ENCODE data around the gene AOPEP.

The AOPEP gene

GRCh38 chr9:95105519-95106287, 379.2 kb downstream of the AOPEP start:
- DNase-seq, result no peak

DNA sequence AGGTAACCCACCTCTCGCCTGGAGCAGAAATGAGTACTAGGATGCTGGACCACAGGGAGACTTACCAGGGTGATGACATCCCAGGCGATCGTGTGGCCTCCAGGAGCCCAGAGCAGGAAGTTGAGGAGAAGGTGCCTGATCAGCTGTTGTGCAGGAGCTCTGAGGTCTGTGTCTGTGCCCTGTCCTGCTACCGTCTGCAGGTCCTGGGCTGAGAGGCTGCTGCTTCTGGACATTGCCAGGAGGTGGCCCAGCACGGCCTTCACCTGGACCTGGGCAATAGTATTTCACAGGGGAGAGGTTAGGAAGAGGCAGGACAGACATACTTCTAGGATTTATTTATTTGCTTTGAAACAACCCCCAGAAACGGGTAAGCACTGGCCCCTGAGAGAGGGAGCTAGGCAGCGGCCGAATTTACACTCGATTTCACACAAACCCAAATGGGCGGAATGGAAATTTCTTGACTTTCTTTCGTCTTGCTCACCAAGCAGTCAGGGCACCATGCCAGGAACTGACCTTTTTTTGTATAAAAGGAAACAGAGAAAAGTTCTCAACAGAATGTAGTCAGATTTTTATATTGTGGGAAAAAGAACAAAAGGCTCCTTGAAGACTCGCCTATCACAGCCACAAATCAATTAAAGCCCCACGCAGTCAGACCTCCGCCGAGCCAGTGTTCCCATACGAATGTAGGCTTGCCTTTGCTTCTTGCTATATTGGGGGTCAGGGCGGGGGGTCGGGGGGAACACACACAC, 380.7 kb downstream of the AOPEP start:
- DNase-seq, result no peak

GRCh38 chr9:95107976-95108375, 381.5 kb downstream of the AOPEP start:
- no peak for DNase-seq

- DNase-seq, result no peak
These were observed 382.3 kb downstream of the AOPEP start for GRCh38 chr9:95108777-95109176.

- DNase-seq, result no peak
These were observed 383.0 kb downstream of the AOPEP start for GRCh38 chr9:95109456-95109855.

DNA sequence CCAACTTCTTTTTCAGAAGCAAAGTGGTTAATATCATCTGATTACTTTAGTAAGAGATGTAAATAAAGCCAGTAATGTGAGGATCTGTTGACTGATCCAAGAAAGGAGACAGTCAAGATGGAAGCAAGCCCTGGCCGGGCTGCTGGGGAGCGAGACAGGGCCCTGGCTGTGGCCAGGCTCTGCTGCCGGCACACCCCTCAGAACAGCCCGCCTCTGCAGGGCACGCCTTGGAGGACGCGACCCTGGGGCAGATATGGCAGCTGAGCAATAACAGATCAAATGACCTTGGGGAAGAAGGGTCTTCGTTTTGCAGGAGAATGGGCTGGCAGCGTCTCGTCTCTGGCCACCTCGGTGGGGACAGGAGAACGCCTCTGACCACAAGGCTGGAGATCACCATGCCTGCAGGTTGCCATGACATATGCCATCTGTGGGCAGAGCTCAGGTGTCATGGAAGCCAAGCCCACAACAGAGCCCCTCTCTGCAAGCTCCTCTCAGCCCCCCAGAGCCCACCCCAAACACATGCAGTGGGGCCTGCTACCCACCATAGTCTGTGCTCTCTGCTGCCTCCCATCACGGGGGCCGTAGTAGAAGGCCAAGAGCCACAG, 384.5 kb downstream of the AOPEP start:
- no peak for DNase-seq

DNA sequence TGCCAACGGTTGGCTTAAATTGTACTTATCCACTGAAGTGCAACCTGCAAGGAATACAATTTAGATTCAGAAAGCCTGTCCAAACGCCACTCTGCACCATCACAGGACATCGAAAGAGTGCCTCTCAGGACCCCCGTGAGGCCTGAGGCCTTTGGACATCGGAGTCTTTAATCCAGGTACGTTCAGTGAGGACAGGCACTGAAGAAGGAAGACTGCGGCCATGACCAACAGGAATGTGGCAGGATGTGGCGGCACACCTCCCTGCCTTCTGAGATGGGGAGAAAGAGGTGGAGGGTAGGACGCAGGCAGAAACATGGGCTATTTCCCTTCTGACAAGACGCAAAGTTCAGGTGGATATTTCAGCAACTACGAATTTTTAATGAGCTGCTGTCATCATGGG, 385.2 kb downstream of the AOPEP start:
- DNase-seq, result no peak

DNA sequence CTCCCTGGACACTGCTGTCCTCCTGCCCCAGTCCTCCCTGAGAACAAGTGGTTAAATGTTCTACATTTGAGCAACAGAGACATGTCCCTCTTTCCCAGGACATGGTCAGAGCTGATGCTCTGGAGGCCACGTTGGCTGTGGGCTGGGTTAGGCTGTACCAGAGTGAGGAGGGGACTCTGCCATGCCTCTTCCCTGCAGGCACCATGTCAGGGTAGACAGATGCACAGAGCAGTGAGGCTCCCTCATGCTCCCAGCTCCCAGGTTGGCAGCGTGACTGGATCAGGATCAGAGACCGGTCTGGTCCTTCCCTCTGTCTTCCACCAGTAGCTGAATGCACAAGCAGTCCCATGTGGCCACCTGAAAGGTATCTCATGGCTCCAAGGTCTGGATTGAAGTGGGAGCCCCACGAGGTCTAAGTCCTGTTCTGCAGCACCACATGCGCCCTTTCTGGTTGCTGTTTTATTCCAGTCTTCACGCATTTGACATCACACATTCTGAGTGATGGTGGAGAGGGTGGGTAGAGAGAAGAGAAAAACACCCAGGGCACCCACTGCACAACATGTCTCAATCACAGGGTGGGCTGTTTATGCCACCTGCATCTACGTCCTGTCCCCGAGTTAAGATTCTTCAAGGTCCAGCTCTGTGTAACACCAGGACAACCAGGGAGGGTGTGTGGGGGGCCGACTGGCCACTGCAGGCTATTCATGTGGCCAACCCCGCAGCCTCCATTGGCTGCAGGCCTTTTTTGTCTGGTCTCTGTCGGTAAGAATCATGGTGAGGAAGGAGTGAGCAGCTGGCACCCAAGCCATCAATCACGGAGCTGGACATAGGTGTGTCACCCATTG, 386.2 kb downstream of the AOPEP start:
- no peak for DNase-seq

DNA sequence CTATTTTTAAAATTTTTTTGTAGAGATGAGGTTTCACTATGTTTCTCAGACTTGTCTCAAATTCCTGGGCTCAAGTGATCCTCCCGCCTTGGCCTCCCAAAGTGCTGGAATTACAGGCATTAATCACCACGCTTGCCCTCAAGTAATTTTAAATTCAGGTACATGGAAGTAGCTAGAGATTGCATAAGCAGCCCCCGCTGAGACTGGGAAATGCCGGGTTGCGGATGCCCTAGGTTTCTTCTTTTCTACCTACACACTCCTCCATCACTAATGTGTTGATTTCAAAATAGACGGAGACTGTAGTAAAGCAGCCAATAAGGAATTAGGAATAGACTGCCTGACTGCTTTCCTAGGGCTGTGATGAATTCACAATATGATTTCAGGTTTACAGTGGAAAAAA, 388.6 kb downstream of the AOPEP start:
- no peak for DNase-seq

- DNase-seq, result no peak
These were observed 389.7 kb downstream of the AOPEP start for GRCh38 chr9:95116002-95116807.

DNA sequence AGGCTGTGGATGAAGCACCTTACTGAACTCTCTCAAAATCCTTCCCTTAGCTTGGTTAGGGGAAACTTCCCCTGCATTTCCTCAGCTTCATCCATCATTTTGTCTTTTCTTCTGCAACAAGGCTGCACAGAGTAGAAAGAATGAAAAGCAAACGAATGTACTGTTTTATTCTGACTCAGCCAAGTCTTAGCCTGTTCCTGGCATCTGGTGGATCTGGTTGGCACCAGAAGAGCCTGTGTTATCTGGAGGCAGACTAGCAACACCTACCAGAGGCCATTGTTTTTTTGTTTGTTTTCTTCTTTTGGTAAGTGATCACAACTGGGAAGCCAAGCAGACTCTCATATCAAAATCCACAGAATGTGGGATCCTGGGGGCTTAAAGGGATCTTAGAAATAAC, 390.3 kb downstream of the AOPEP start:
- DNase-seq, result no peak

DNA sequence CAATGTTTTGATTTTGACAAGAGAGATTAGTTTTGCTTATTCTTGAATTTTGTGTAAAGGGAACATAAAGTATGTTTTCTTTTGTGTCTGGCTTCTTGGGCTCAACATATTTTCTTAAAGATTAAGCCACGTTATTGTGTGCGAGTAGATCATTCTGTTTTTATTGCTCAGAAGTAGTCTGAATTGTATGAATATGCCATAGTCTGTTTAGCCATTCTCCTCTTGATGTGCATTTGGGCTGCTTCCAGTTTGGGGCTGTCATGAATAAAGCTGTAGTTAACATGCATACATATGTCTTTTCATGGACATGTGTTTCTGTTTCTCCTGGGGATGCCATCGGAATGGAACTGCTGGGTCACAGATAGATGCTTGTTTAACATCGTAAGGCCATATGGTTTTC, 392.1 kb downstream of the AOPEP start:
- DNase-seq, result no peak

DNA sequence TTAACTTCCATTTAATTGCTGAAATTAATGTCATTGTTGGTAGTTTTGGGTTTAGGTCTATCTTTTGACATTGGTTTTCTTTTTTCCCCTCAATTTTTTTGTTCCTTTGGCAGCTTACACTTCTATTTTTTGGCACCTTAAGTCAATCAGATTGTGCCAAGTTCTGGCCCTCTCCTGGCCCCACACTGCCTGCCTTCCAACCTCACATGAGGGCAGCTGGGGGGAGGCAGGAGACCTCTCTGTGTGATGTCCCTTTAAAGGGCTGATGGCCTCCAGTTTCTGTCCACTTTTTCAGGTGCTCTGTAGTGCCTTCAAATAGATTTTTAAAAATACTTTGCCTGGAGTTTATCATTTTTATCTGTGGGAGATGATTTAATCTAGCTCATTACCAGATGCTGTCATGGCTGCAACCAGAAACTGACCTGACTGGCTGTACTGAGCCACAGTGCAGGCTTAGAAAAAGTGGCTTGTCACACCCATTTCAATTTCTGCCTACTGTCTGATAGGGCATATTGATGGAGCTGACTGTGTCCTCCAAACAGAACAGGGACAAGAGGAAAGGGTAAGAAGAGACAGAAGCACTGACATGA, 394.4 kb downstream of the AOPEP start:
- no peak for DNase-seq

GRCh38 chr9:95124582-95125367, 398.3 kb downstream of the AOPEP start:
- DNase-seq, result no peak

GRCh38 chr9:95125652-95126051, 399.2 kb downstream of the AOPEP start:
- no peak for DNase-seq

DNA sequence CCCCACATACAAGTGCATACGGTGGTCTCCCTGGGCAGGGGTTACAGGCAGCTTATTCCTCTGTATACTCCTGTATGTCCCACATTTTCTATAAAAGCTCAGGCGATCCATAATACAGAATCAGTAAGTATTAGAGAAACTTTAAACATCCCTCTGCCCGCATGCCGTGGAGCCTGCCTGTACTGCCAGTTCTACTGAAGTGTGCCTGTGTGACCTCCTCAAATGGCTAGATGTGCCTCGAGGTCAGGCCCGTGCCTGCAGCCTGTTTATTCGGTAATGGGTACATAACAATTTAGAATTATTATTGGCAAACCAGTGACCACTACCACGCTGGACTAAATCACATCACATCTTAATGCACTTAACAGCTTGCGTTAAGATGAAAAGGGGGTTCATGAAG, 400.2 kb downstream of the AOPEP start:
- no peak for DNase-seq

- DNase-seq, result peak; percentile 46
These were observed 401.0 kb downstream of the AOPEP start for GRCh38 chr9:95127249-95128176.

GRCh38 chr9:95128177-95128524, 401.7 kb downstream of the AOPEP start:
- no peak for DNase-seq

DNA sequence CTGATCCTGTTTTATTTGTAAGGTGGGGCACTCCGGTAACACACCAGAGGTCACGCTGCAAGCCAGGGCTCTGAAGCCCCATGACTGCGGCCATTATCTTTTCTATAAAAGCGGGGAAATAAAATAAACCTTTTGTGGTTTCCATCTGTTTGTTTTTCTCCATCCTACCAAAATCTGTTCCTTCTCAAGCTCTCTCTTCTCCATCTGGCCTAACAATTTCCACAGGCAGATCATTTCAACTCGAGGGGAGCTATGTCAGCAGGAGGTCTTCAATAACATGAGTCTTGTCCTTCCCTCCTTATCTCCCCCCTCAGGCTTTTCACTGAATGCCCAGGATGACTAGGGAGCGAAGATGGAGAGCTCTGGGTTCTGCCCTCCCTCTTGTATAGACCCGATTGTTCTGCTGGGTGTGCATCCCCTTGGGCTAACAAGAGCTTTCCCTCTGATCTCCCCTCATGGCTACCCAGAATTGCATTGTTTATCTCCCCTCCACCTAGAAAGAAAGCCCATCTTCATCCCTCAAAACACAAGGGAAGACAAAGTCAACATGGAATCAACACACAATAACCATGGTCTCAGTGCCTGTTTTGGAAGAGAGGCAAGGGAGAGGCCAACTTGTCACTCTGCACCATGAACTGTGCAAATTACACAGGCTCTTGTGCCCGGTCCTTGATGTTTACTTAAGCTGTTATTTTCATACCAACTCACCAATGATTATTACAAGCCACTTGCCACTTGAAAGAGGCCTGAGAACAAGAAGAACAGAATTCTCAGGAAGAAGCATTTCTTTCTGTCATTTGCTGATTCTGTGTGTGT, 403.2 kb downstream of the AOPEP start:
- DNase-seq, result no peak
